K562 (cell line): ENCODE results near the gene RNF187. TPM values are rescaled to one million over a fixed set of nuclear protein-coding genes. Genes with fewer than 3 reads are reported as not detected.

ENCODE experiments used
- CBX1 ChIP-seq: sonication (generic); IDR thresholded peaks from 2 replicates; pipeline ENCODE4 v1.6.1; 2016; ENCODE audit warnings: antibody characterized with exemption, low read depth, mild to moderate bottlenecking
- CSDE1 ChIP-seq, 2 experiments: fragments of 450-650 bp; IDR thresholded peaks; 2 replicates each; pipeline ENCODE4 v1.6.1; 2016; ENCODE audit warnings: mild to moderate bottlenecking in 1 of 2
- ESRRB ChIP-seq: fragments of 250-450 bp; sonication (Bioruptor Pico); IDR thresholded peaks from 2 replicates; pipeline ENCODE4 v1.5.0; 2020; ENCODE audit warnings: mild to moderate bottlenecking, moderate library complexity, borderline replicate concordance
- JUN ChIP-seq, 2 experiments: sonication (generic) in 1 of 2; formaldehyde crosslinking in 1 of 2; IDR thresholded peaks; 2 replicates each; pipeline versions ENCODE4 v1.6.1 to v1.8.0; 2012 to 2022; ENCODE audit warnings: borderline replicate concordance in 2 of 2, mild to moderate bottlenecking in 2 of 2, improper control_type of control experiment in 1 of 2, low read depth in 1 of 2, low read length in 1 of 2, missing genetic modification reagents in 1 of 2
- MCM5 ChIP-seq: fragments of 450-650 bp; IDR thresholded peaks from 2 replicates; pipeline ENCODE4 v1.6.1; 2016; ENCODE audit warnings: low read depth
- NFATC3 ChIP-seq: fragments of 450-650 bp; IDR thresholded peaks from 2 replicates; pipeline ENCODE4 v1.6.1; 2017; ENCODE audit warnings: mild to moderate bottlenecking
- NFIX ChIP-seq: fragments of 250-450 bp; sonication (Bioruptor Pico); IDR thresholded peaks from 2 replicates; pipeline ENCODE4 v1.4.0; 2020; ENCODE audit warnings: low read depth, mild to moderate bottlenecking, moderate library complexity
- PCBP1 ChIP-seq: fragments of 200-400 bp; formaldehyde crosslinking; IDR thresholded peaks from 2 replicates; pipeline ENCODE4 v1.6.1; 2018; ENCODE audit warnings: mild to moderate bottlenecking, low read depth, low read length; ENCODE audit not compliant: poor library complexity, severe bottlenecking
- PCBP2 ChIP-seq: fragments of 200-400 bp; formaldehyde crosslinking; IDR thresholded peaks from 2 replicates; pipeline ENCODE4 v1.6.1; 2018; ENCODE audit warnings: low read length, low read depth, mild to moderate bottlenecking, moderate library complexity; ENCODE audit not compliant: poor library complexity, severe bottlenecking
- RCOR1 ChIP-seq, 2 experiments: IDR thresholded peaks; 2 replicates each; pipeline ENCODE4 v1.6.1; 2012; ENCODE audit warnings: low read depth in 2 of 2, low read length in 2 of 2, borderline replicate concordance in 1 of 2, improper control_type of control experiment in 1 of 2
- RUNX1 ChIP-seq: sonication (generic); IDR thresholded peaks from 2 replicates; pipeline ENCODE4 v1.6.1; 2016; ENCODE audit warnings: antibody characterized with exemption, low read depth
- SAFB2 ChIP-seq: fragments of 200-400 bp; formaldehyde crosslinking; IDR thresholded peaks from 2 replicates; pipeline ENCODE4 v1.6.1; 2018; ENCODE audit warnings: borderline replicate concordance, low read length, low read depth, moderate library complexity; ENCODE audit not compliant: severe bottlenecking
- SNRNP70 ChIP-seq: fragments of 200-400 bp; formaldehyde crosslinking; optimal IDR thresholded peaks from 2 replicates; pipeline ENCODE3; 2017; ENCODE audit warnings: low read depth, low read length
- TAL1 ChIP-seq: fragments of 450-650 bp; IDR thresholded peaks from 2 replicates; pipeline ENCODE4 v1.6.1; 2016; ENCODE audit warnings: mild to moderate bottlenecking
- TCF15 ChIP-seq: fragments of 250-450 bp; sonication (Bioruptor Pico); IDR thresholded peaks from 2 replicates; pipeline ENCODE4 v1.8.0; 2022; ENCODE audit warnings: moderate library complexity, mild to moderate bottlenecking, inconsistent platforms
- ZNF175 ChIP-seq: fragments of 200-800 bp; sonication (Bioruptor generic); IDR thresholded peaks from 2 replicates; pipeline ENCODE4 v1.6.1; 2016; ENCODE audit warnings: low read depth, mild to moderate bottlenecking, missing genetic modification characterization, missing compliant biosample characterization
- ZNF253 ChIP-seq: fragments of 250-450 bp; sonication (Bioruptor Pico); conservative IDR thresholded peaks from 2 replicates; pipeline ENCODE4 v1.6.1; 2021; ENCODE audit warnings: mild to moderate bottlenecking
- ZNF316 ChIP-seq: fragments of 450-650 bp; IDR thresholded peaks from 2 replicates; pipeline ENCODE4 v1.6.1; 2016
- ZNF449 ChIP-seq: fragments of 250-450 bp; sonication (Bioruptor Pico); IDR thresholded peaks from 2 replicates; pipeline ENCODE4 v1.8.0; 2022; ENCODE audit warnings: moderate library complexity, mild to moderate bottlenecking, inconsistent platforms
- ZNF561 ChIP-seq: fragments of 450-650 bp; formaldehyde crosslinking; conservative IDR thresholded peaks from 2 replicates; pipeline ENCODE4 v1.4.0; 2020; ENCODE audit warnings: mild to moderate bottlenecking, moderate library complexity
- ZNF785 ChIP-seq: fragments of 250-450 bp; sonication (Bioruptor Pico); IDR thresholded peaks from 2 replicates; pipeline ENCODE4 v1.4.0; 2020; ENCODE audit warnings: mild to moderate bottlenecking
- ZSCAN29 ChIP-seq: fragments of 450-650 bp; IDR thresholded peaks from 2 replicates; pipeline ENCODE4 v1.6.1; 2017
- polyA plus RNA-seq, 8 experiments: library from polyadenylated mRNA; depleted of rRNA in 4 of 8; stranded (reverse) in 5 of 8; unstranded in 3 of 8; fragments of >200 nt; fragmentation: Nextera tagmentation in 2 of 8; fragmentation: Illumina TruSeq in 1 of 8; extraction: Ambion mirVana in 2 of 8; extraction: Trizol in 1 of 8; gene quantifications; 2 replicates each; pipeline versions ENCODE4 v1.2.1 to v1.2.3, GENCODE V29; 2011 to 2014; ENCODE audit warnings: inconsistent platforms in 1 of 8, missing spikeins in 1 of 8
- total RNA-seq, 7 experiments: library from RNA; depleted of rRNA in 6 of 7; stranded (reverse); fragments of >200 nt in 6 of 7; fragmentation: Illumina TruSeq in 2 of 7; extraction: Trizol in 2 of 7; gene quantifications; 2 replicates each; pipeline versions ENCODE4 v1.2.1 to v1.2.3, GENCODE V29; 2011 to 2021; ENCODE audit warnings: low replicate concordance in 1 of 7
- TF ChIP-seq, protein P1 (sequence below): IDR thresholded peaks from 2 replicates; pipeline ENCODE4 v1.6.1; 2011; ENCODE audit warnings: borderline replicate concordance, low read depth, mild to moderate bottlenecking, moderate library complexity, low read length; ENCODE audit not compliant: insufficient read depth, poor library complexity, severe bottlenecking
- TF ChIP-seq, protein P2 (sequence below): fragments of 250-450 bp; sonication (Bioruptor Pico); IDR thresholded peaks from 2 replicates; pipeline ENCODE4 v1.4.0; 2020; ENCODE audit warnings: borderline replicate concordance

The RNF187 gene
- total and polyA plus RNA-seq, 9 of the 15 experiments (the other 6 are each of a cell fraction or from before 2014, with no cell fraction given): 2.3 to 119 (median 41.9) TPM

DNA sequence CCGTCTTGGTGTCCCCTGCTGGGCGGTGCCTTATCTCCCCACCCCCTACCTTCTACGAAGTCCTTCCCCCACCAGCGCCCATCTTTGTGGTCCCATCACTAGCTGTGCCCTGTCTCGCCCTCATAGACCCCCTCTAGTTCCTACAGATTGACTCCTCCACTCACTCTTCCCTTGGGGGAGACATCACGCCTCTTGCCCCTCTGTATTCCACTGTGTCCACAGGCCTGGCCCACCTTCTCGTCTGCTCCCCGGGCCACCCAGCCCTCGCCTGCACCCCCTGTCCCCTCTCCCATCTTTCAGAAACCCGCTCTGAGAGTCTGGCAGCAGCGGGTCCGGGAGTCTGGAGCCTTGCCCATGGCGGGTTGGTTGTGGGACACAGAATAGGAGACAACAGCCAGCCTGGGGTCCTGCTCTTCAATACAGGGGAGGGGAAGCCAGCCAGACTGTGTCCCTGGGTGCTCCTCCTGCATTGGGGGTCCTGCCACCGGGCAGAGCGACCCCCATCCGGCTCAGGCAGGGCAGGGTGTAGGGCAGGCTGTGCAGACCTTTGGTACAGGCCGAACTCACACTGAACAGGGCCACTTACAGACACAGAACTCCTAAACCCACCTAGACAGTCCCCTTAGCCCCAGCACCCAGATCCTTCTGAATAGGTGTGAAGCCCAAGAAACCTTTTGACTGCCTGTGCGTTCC lies 1.1 kb downstream of the RNF187 start (continued):
- TF ChIP-seq RCOR1 (IDR thresholded peaks at IDR 0.05; ENCODE audit: borderline replicate concordance in 1 of 2, low read depth in 2 of 2, low read length in 2 of 2): no peak
- TF ChIP-seq SNRNP70: no peak
- TF ChIP-seq JUN (IDR thresholded peaks at IDR 0.05; ENCODE audit: borderline replicate concordance, low read depth, low read length): no peak
- TF ChIP-seq JUN (CRISPR knock-in tag; IDR thresholded peaks at IDR 0.05; ENCODE audit: borderline replicate concordance): no peak
- no peak for TF ChIP-seq ZNF561 (CRISPR knock-in tag)
- TF ChIP-seq SAFB2: no peak
- no peak for TF ChIP-seq PCBP1
- TF ChIP-seq, protein P1, sequence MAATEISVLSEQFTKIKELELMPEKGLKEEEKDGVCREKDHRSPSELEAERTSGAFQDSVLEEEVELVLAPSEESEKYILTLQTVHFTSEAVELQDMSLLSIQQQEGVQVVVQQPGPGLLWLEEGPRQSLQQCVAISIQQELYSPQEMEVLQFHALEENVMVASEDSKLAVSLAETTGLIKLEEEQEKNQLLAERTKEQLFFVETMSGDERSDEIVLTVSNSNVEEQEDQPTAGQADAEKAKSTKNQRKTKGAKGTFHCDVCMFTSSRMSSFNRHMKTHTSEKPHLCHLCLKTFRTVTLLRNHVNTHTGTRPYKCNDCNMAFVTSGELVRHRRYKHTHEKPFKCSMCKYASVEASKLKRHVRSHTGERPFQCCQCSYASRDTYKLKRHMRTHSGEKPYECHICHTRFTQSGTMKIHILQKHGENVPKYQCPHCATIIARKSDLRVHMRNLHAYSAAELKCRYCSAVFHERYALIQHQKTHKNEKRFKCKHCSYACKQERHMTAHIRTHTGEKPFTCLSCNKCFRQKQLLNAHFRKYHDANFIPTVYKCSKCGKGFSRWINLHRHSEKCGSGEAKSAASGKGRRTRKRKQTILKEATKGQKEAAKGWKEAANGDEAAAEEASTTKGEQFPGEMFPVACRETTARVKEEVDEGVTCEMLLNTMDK: no peak
- no peak for TF ChIP-seq ZNF175 (CRISPR knock-in tag)
- no peak for TF ChIP-seq ZNF449 (CRISPR knock-in tag)
- no peak for TF ChIP-seq ESRRB (CRISPR knock-in tag)
- no peak for TF ChIP-seq NFIX (CRISPR knock-in tag)
- TF ChIP-seq NFATC3: no peak
- no peak for TF ChIP-seq TCF15 (CRISPR knock-in tag)
- TF ChIP-seq PCBP2: no peak
- no peak for TF ChIP-seq ZSCAN29
- no peak for TF ChIP-seq RUNX1
- no peak for TF ChIP-seq MCM5
- TF ChIP-seq, protein P2, sequence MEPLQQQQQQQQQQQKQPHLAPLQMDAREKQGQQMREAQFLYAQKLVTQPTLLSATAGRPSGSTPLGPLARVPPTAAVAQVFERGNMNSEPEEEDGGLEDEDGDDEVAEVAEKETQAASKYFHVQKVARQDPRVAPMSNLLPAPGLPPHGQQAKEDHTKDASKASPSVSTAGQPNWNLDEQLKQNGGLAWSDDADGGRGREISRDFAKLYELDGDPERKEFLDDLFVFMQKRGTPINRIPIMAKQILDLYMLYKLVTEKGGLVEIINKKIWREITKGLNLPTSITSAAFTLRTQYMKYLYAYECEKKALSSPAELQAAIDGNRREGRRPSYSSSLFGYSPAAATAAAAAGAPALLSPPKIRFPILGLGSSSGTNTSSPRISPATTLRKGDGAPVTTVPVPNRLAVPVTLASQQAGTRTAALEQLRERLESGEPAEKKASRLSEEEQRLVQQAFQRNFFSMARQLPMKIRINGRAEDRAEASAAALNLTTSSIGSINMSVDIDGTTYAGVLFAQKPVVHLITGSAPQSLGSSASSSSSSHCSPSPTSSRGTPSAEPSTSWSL (CRISPR knock-in tag): no peak
- TF ChIP-seq ZNF785 (CRISPR knock-in tag): no peak
- TF ChIP-seq ZNF253 (CRISPR knock-in tag): no peak
- TF ChIP-seq CBX1: no peak
- TF ChIP-seq ZNF316: no peak
- TF ChIP-seq TAL1: no peak
- no peak for TF ChIP-seq CSDE1 (IDR thresholded peaks at IDR 0.05)
